Uterus (tissue), 2 donors: ENCODE data around the gene DGCR2.

Source experiments
- CTCF ChIP-seq, 4 experiments: fragments of 200-600 bp in 2 of 4; fragments of 450-650 bp in 2 of 4; sonication (generic) in 2 of 4; IDR thresholded peaks; one replicate each; pipeline ENCODE4 v1.5.1; 2016 to 2019; ENCODE audit warnings: antibody characterized with exemption in 4 of 4, mild to moderate bottlenecking in 2 of 4, moderate library complexity in 1 of 4
- POLR2A ChIP-seq, 2 donors: fragments of 450-650 bp; IDR thresholded peaks; one replicate each; pipeline ENCODE4 v1.6.1; 2016; ENCODE audit warnings: antibody characterized with exemption in 2 of 2, mild to moderate bottlenecking in 1 of 2, moderate library complexity in 1 of 2

GRCh38 chr22:19117111-19117512 is 5.1 kb downstream of the DGCR2 start:
- TF ChIP-seq CTCF (IDR thresholded peaks at IDR 0.05), result no peak
- TF ChIP-seq POLR2A (IDR thresholded peaks at IDR 0.05), result no peak
